Dermis blood vessel endothelial cell (primary cell): ENCODE measurements around the gene TFF2. TPM values are rescaled to one million over a fixed set of nuclear protein-coding genes. Genes with fewer than 3 reads are reported as not detected.

Experiments
- DNase-seq: peaks from one replicate; pipeline ENCODE4 v3.0.0; 2010
- total RNA-seq: library from RNA; depleted of rRNA; stranded (reverse); fragments of >200 nt; gene quantifications from 2 replicates; pipeline ENCODE4 v1.2.3, GENCODE V29; 2014

TFF2 gene
- total RNA-seq, 1 donor from 2014 or later = not detected

DNA sequence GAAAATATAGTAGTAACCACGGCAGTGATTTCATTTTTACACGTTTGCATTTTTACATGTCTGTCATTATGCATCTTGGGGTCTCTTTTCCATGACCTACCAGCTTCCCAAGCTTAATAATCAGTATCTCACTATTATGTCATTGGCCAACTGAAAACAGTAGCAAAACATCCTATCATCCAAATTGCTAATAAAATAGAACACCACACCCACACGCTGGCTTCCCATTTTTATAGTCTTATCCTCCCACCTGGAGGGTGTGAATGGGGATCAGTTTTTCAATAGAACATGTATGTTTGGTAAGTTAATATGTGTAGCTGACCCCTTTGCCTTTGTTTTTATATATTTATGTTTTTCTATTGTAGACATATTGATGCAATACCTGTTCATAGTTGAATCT lies 47.4 kb downstream of the TFF2 start:
- no peak for DNase-seq

DNA sequence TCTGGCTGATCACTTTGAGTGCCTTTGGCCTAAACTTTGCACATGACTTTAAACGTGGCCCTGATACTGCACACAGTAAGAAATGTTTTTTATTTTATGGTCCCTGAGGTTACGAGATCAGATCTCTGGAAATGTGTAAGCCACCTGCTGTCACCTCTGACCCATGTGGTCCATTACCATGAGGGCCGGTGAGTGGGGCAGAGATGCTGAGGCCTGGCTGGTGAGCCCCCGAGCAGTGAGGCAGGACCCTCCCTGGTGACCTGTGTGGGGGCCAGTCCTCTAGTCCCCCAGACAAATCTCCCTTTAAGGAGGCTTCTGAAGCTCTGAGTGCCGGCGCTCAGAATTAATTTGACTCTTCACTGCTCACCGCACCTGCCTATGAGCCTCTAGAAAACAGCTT lies 48.0 kb downstream of the TFF2 start:
- no peak for DNase-seq

DNA sequence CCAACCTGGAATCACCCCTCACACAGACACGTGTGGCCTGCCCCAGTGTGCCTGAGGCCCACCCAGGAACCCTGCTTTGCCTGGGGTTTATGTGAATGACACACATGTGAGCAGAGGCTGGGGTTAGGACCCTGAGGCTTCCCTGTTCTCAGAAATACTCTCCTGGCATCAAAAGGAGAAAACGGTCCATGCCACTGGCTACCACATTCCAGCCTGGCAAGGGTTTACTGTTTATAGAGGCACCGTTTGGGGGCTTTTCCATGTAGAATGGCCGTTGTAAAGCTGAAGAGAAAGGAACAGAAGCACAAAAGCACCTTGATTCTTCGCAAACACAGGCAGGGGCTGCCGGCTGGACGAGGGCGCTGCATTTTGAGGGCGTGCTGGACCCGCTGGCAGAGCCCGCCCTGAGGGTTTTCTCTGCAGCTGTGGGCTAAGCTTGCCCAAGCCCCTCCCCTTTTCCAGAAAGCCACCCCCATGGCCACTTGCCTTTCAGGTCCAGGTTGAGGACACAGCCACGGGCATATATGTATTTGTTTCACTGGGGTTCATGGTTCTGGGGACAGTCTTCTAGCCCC lies 48.6 kb downstream of the TFF2 start:
- DNase-seq = no peak

DNA sequence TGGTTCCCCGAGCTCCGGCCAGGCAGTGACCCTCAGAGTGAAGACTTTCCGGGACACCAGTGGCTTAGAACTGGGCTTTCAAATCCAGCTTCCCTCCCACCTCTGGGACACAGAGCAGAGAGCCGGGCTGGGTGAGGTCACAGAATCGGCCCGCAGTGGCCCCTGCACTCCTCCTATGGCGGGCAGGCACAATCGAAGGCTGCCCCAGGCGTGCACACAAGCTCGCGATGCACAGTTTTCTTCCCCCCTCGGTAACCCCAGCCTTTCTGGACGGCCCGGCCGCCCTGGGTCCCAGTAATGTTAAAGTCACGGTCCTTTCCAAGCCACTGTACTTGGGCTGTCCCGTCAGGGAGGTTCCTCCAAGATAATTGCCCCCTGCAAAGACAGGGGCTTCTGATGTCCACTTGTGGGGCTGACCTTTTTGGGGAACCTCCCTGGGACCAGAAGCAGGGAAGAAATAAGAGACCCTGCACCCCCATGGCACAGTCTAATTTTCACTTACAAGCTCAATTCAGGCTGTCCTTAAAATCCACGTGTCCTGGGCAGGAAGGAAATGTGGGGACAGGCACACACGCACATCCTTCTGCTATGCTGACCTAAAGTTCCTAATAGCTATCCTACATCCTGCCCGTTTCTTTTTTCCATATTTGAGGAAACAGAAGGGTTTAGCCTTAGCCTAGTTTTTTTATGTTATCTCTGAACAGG lies 49.3 kb downstream of the TFF2 start:
- DNase-seq = peak; percentile 62

DNA sequence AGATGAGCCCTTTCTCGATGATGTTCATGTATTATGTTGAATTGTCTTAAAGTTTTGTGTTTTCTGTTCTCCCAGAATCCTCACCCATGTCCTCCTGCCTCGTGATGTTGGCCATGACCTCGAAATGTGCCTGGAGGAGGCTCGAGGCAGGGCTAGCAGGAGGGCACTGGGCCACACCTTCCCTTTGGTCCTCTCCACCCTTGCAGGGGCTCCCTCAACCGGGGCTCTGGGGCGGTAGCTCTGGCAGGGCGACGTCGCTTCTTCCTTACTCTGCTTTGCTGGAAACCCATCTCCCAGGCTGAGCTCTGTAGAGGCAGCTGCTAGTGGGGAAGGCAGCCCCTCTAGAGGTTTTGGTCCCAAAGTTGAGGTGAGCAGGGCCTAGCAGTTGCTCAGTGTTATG lies 49.8 kb downstream of the TFF2 start:
- no peak for DNase-seq

DNA sequence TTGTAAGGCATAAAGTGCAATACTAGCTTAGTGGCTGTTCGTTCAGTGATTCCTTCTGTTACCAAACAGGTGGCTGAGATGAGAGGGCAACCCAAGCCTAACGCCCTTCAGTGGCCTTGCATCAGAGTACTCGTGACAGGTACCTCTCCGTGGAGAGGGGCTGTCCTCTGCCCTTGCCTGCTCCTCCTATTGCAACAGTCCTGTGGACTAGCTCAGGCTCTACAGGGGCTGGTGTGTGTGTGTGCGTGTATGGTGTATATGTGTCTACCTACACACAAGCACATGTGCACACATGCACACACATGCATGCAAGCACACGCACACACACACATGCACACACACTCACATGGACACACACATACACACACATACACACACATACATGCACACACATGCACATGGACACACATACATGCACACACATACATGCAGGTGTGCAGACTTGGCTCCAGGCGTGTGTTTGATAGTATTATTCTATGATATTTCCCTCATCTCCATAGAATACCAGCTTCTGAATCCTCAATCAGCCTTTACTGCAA lies 50.7 kb downstream of the TFF2 start:
- no peak for DNase-seq

DNA sequence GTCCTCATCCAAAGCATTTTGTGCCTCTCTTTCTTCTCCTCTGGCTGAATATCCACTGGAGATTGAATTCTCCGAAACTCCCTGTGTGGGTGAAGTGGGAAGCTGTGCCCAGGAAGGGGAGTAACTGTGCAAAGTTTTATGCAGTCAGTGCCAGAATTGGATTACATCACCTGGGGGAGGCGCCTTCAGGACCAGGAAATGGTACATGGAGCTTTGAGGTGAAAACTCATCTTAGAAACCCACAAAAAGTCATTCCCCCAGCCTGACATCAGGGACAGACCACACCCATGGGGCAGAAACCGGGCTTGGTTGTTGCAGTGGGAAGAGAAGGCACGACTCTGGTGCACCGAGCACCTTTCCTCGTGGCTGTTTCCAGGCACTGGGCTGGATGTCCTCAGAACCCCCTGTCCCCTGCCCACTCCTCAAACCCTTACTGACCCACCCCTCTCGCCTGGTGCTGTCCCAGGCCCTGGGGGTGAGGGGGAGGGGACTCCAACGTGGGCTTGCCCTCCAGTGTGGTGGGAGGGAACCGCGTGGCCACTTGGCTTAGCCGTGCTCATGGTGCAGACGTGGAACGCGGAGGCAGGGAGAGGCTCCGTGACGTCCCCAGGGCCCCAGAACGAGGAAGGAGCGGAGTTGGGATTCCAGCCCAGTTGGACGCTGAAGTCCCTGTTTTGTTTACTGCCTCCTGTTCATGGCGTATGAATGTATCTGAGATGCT lies 51.3 kb downstream of the TFF2 start:
- no peak for DNase-seq

DNA sequence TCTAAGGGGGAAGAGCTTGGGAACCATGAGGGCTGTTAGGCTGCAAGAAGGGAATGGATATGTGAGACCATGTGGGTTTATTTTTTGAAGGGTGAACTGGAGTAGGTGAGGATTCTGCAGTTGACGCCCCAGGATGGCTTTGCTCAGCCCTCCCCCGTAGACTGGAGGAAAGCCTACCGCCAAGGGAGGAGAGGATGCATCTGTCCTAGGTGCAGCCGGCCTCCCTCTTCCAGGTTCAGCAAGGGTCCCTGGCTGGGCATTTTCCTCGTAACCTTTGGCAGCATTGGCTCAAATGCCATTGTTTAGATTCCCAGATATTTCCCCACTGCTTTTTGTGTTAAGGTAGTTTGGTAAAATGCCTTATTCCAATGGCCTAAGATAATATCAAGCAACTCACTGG lies 52.1 kb downstream of the TFF2 start:
- DNase-seq = peak; percentile 26

DNA sequence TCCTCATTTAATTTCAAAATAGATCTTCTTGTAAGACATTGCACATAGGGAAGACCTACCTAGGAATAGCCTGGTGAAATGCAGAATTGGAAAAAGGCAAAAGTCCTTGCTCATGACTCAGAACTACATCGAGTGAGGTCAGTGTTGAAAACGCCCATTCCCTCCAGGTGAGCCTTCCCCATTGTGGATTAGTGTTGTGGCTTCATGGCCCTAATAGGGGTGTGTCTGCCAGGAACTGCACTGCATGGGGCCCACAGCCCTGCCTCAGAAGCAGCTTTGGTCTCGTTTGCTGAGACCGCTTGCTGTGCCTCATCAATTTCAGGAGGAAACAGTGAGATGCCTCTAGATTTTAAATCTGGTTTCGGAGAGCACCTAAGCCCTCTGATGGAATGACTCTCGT lies 52.6 kb downstream of the TFF2 start:
- no peak for DNase-seq

DNA sequence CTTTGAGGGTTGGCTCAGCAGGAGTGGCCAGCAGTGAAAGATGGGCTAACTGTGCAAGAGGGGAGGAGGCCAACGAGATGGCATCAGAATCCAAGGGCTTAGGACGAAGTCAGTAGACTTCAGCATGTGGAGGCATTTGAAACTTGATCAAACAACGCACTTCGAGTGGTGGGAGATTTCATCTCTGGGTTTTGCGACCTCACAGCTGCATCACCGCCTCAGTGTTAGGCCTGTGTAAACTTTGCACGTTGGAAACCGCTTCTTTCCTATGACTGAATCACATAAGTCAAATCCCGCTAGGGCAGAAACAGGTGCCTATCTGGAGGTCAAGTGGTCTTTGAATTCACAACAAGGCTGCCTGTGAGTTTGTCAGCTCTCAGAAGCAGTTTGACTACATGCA lies 53.4 kb downstream of the TFF2 start:
- no peak for DNase-seq

DNA sequence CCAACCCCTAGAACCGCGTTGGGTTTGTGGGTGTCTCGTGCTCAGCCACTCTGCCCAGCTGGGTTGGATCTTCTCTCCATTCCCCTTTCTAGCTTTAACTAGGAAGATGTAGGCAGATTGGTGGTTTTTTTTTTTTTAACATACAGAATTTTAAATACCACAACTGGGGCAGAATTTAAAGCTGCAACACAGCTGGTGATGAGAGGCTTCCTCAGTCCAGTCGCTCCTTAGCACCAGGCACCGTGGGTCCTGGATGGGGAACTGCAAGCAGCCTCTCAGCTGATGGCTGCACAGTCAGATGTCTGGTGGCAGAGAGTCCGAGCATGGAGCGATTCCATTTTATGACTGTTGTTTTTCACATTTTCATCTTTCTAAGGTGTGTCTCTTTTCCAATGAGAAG lies 54.3 kb downstream of the TFF2 start:
- DNase-seq = no peak

Other genes starting within 250 kb of the TFF2 start
- gene ABCG1, start 131.9 kb downstream of the TFF2 start, total RNA-seq = 81.6 and 111 TPM in 2 replicates
- 81.9 and 257 TPM in 2 replicates for gene TFF3, start 35.6 kb downstream of the TFF2 start, total RNA-seq
- gene TFF1, start 15.5 kb upstream of the TFF2 start, total RNA-seq = not detected in 2 replicates
- gene TMPRSS3, start 45.1 kb upstream of the TFF2 start, total RNA-seq = 0.05 TPM in 1 of 2 replicates, not detected in the other
- not detected in 2 replicates for gene UBASH3A, start 52.9 kb upstream of the TFF2 start, total RNA-seq
- not detected in 2 replicates for gene RSPH1, start 145.2 kb upstream of the TFF2 start, total RNA-seq
- 14.0 and 15.0 TPM in 2 replicates for gene SLC37A1, start 162.9 kb upstream of the TFF2 start, total RNA-seq